Measurements from ENCODE around the gene JUN. TPM values are rescaled to one million over a fixed set of nuclear protein-coding genes. Genes with fewer than 3 reads are reported as not detected.

JUN gene
- total and polyA plus RNA-seq, 2 donors from 2014 or later = 41.8 to 109 TPM

GRCh38 chr1:58768191-58768731, 15.6 kb downstream of the JUN start:
- H3K9ac ChIP-seq (ENCODE audit: low read length in 3 of 3) = no peak overlapping the region
- no peak overlapping the region for H3K4me3 ChIP-seq (ENCODE audit: low read length in 3 of 3)
- no peak overlapping the region for H3K27ac ChIP-seq (ENCODE audit: low read depth in 2 of 2, low read length in 2 of 2)
- H3K36me3 ChIP-seq (ENCODE audit: control insufficient read depth in 2 of 3, insufficient read depth in 3 of 3, low read length in 3 of 3) = no peaks in the 10 kb centered on the region
- H3K4me1 ChIP-seq (ENCODE audit: control insufficient read depth in 2 of 3, insufficient read depth in 2 of 3, low read depth in 1 of 3, low read length in 3 of 3) = peaks cover 0 to 4% (median 1%) of the 10 kb centered on the region in 3 donors
- no peak for TF ChIP-seq CTCF (IDR thresholded peaks at IDR 0.05; ENCODE audit: borderline replicate concordance, extremely low read depth, insufficient read depth)
- FAIRE-seq = no peak
- intact Hi-C loops (cut with DNase I) = no loop called here
- no peaks in the 10 kb centered on the region for H3K9me3 ChIP-seq (ENCODE audit: control insufficient read depth in 2 of 3, insufficient read depth in 1 of 3, low read length in 3 of 3)
- H3K27me3 ChIP-seq (ENCODE audit: control insufficient read depth, insufficient read depth, low read length) = no peaks in the 10 kb centered on the region
- DNase-seq = no peak

- no peak overlapping the region for H3K27ac ChIP-seq (ENCODE audit: low read depth in 2 of 2, low read length in 2 of 2)
- H3K9me3 ChIP-seq (ENCODE audit: control insufficient read depth in 2 of 3, insufficient read depth in 1 of 3, low read length in 3 of 3) = no peaks in the 10 kb centered on the region
- no peak overlapping the region for H3K9ac ChIP-seq (ENCODE audit: low read length in 3 of 3)
- intact Hi-C loops (cut with DNase I) = no loop called here
- no peaks in the 10 kb centered on the region for H3K36me3 ChIP-seq (ENCODE audit: control insufficient read depth in 2 of 3, insufficient read depth in 3 of 3, low read length in 3 of 3)
- no peak overlapping the region for H3K4me3 ChIP-seq (ENCODE audit: low read length in 3 of 3)
- TF ChIP-seq CTCF (IDR thresholded peaks at IDR 0.05; ENCODE audit: borderline replicate concordance, extremely low read depth, insufficient read depth) = no peak
- no peaks in the 10 kb centered on the region for H3K4me1 ChIP-seq (ENCODE audit: control insufficient read depth in 2 of 3, insufficient read depth in 2 of 3, low read depth in 1 of 3, low read length in 3 of 3)
- DNase-seq = peak in 1 of 5 donors; percentile 12
- no peaks in the 10 kb centered on the region for H3K27me3 ChIP-seq (ENCODE audit: control insufficient read depth, insufficient read depth, low read length)
- no peak for FAIRE-seq
Observed at GRCh38 chr1:58767143-58767542, 16.7 kb downstream of the JUN start.

GRCh38 chr1:58765441-58765840, 18.4 kb downstream of the JUN start:
- no peaks in the 10 kb centered on the region for H3K9me3 ChIP-seq (ENCODE audit: control insufficient read depth in 2 of 3, insufficient read depth in 1 of 3, low read length in 3 of 3)
- H3K4me1 ChIP-seq (ENCODE audit: control insufficient read depth in 2 of 3, insufficient read depth in 2 of 3, low read depth in 1 of 3, low read length in 3 of 3) = no peaks in the 10 kb centered on the region
- H3K27ac ChIP-seq (ENCODE audit: low read depth in 2 of 2, low read length in 2 of 2) = no peak overlapping the region
- no peak for DNase-seq
- no peak overlapping the region for H3K9ac ChIP-seq (ENCODE audit: low read length in 3 of 3)
- no peaks in the 10 kb centered on the region for H3K27me3 ChIP-seq (ENCODE audit: control insufficient read depth, insufficient read depth, low read length)
- no peak for FAIRE-seq
- intact Hi-C loops (cut with DNase I) = no loop called here
- TF ChIP-seq CTCF (IDR thresholded peaks at IDR 0.05; ENCODE audit: borderline replicate concordance, extremely low read depth, insufficient read depth) = no peak
- H3K4me3 ChIP-seq (ENCODE audit: low read length in 3 of 3) = no peak overlapping the region
- H3K36me3 ChIP-seq (ENCODE audit: control insufficient read depth in 2 of 3, insufficient read depth in 3 of 3, low read length in 3 of 3) = no peaks in the 10 kb centered on the region

- H3K36me3 ChIP-seq (ENCODE audit: control insufficient read depth in 2 of 3, insufficient read depth in 3 of 3, low read length in 3 of 3) = no peaks in the 10 kb centered on the region
- no peak overlapping the region for H3K9ac ChIP-seq (ENCODE audit: low read length in 3 of 3)
- H3K27me3 ChIP-seq (ENCODE audit: control insufficient read depth, insufficient read depth, low read length) = no peaks in the 10 kb centered on the region
- H3K4me1 ChIP-seq (ENCODE audit: control insufficient read depth in 2 of 3, insufficient read depth in 2 of 3, low read depth in 1 of 3, low read length in 3 of 3) = no peaks in the 10 kb centered on the region
- DNase-seq (no peak), FAIRE-seq (no peak)
- no peaks in the 10 kb centered on the region for H3K9me3 ChIP-seq (ENCODE audit: control insufficient read depth in 2 of 3, insufficient read depth in 1 of 3, low read length in 3 of 3)
- intact Hi-C loops (cut with DNase I) = no loop called here
- no peak overlapping the region for H3K4me3 ChIP-seq (ENCODE audit: low read length in 3 of 3)
- TF ChIP-seq CTCF (IDR thresholded peaks at IDR 0.05; ENCODE audit: borderline replicate concordance, extremely low read depth, insufficient read depth) = no peak
- no peak overlapping the region for H3K27ac ChIP-seq (ENCODE audit: low read depth in 2 of 2, low read length in 2 of 2)
Observed at GRCh38 chr1:58765006-58765405, 18.8 kb downstream of the JUN start.

Data from kidney (tissue), 14 donors.